Measurements from ENCODE around the gene CKAP2L.
"Not testable (repeated sequence)": the region's sequence is repeated elsewhere in the genome, so short reads cannot be mapped to it uniquely, and the experiment has no call there.

The CKAP2L gene

DNA sequence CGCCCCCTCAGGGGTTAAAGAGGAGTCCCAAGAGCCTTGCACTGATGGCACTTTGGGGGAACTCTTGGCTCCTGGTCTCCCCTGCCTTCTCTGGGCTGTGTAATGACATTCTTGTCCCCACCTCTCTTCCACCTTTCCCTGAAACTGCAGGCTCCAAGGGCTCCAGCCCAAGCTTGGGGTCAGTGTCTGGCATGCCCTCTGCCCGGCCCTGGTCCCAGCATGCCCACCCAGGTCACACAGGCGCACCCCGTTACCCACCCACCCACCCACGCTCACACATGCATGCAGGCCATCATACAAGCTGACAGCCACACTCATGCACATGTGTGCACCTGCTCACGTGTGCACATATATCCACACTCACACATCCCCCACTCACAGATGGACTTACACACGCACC, 50.5 kb downstream of the CKAP2L start:
- TF ChIP-seq PAX5 (IDR thresholded peaks at IDR 0.05; ENCODE audit: insufficient read depth, low read length, severe bottlenecking) (no peak), POLR2AphosphoS5 (IDR thresholded peaks at IDR 0.05; ENCODE audit: low read depth, low read length) (no peak), TAF1 (IDR thresholded peaks at IDR 0.05; ENCODE audit: low read depth, low read length) (no peak)
- no peak for DNase-seq (ENCODE audit: insufficient read length, low spot score)
- FAIRE-seq, result no peak

DNA sequence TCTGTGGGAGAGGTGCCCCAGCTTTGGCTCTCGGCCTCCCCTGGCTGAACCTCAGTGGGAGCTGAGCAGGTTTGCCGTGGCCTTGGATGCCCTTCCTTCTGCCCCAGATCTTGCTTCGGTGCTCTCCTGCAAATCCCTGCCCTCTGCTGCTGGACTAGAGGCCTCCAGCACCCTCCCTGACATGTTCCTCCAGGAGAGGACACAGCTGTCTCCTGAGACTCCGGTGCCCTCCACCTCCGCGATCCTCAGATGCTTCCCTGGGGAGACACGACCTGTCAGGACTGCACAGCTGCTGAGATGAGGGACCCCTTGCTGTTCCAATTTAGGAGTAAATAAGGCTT, 50.9 kb downstream of the CKAP2L start:
- DNase-seq (ENCODE audit: insufficient read length, low spot score), result no peak
- FAIRE-seq, result no peak
- TF ChIP-seq SPI1 (IDR thresholded peaks at IDR 0.05; ENCODE audit: low read depth, low read length), result no peak
- TF ChIP-seq POLR2AphosphoS5 (IDR thresholded peaks at IDR 0.05; ENCODE audit: low read depth, low read length), result no peak
- TF ChIP-seq PAX5 (IDR thresholded peaks at IDR 0.05; ENCODE audit: insufficient read depth, low read length, severe bottlenecking), result no peak
- TF ChIP-seq TAF1 (IDR thresholded peaks at IDR 0.05; ENCODE audit: low read depth, low read length), result no peak
- no peak for TF ChIP-seq POU2F2 (IDR thresholded peaks at IDR 0.05; ENCODE audit: low read depth, low read length)
- TF ChIP-seq POLR2A (IDR thresholded peaks at IDR 0.05; ENCODE audit: low read depth, low read length), result no peak

DNA sequence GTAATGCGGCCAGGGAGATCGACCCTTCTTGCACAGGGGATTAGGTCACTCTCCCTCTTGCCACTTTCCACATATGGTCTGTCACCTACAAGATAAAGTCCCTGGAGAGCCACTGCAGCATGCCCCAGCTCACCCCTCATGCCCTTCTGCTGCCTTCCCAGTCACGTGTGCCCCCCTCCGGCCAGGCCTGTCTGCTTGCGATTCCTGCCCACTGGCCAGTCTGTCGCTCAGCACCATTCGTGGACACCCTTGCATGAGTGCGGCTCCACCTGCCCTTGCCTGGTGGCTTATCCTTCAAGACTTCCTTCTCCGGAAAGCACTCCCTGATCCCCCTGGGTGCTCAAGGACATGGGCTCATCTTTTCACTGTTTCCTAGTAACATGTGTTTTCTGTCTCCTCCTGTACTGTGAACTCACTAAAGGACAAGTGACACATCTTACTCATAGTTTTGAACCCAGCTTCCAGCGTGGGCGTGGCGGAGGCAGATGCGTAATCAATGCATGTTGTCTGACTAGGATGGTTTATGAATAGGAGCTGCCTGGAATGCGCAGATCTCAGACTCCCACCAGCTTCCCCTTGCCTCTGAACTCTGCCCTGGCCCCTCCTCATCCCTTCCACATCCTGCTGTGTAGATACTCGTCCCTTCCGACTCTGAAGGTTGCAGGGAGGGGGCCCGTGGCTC, 51.4 kb downstream of the CKAP2L start:
- FAIRE-seq (no peak), DNase-seq (ENCODE audit: insufficient read length, low spot score) (no peak)
- no peak for TF ChIP-seq TAF1 (IDR thresholded peaks at IDR 0.05; ENCODE audit: low read depth, low read length)
- TF ChIP-seq POU2F2 (IDR thresholded peaks at IDR 0.05; ENCODE audit: low read depth, low read length), result no peak
- no peak for TF ChIP-seq PAX5 (IDR thresholded peaks at IDR 0.05; ENCODE audit: insufficient read depth, low read length, severe bottlenecking)
- TF ChIP-seq SPI1 (IDR thresholded peaks at IDR 0.05; ENCODE audit: low read depth, low read length), result no peak
- no peak for TF ChIP-seq POLR2AphosphoS5 (IDR thresholded peaks at IDR 0.05; ENCODE audit: low read depth, low read length)
- no peak for TF ChIP-seq POLR2A (IDR thresholded peaks at IDR 0.05; ENCODE audit: low read depth, low read length)

GRCh38 chr2:112712465-112712864, 51.9 kb downstream of the CKAP2L start:
- DNase-seq (ENCODE audit: insufficient read length, low spot score) (no peak), FAIRE-seq (no peak)
- TF ChIP-seq POLR2AphosphoS5 (IDR thresholded peaks at IDR 0.05; ENCODE audit: low read depth, low read length), result no peak
- no peak for TF ChIP-seq SPI1 (IDR thresholded peaks at IDR 0.05; ENCODE audit: low read depth, low read length)
- no peak for TF ChIP-seq PAX5 (IDR thresholded peaks at IDR 0.05; ENCODE audit: insufficient read depth, low read length, severe bottlenecking)
- TF ChIP-seq POLR2A (IDR thresholded peaks at IDR 0.05; ENCODE audit: low read depth, low read length), result no peak
- no peak for TF ChIP-seq TAF1 (IDR thresholded peaks at IDR 0.05; ENCODE audit: low read depth, low read length)
- TF ChIP-seq POU2F2 (IDR thresholded peaks at IDR 0.05; ENCODE audit: low read depth, low read length), result no peak

GRCh38 chr2:112710956-112711750, 53.3 kb downstream of the CKAP2L start:
- FAIRE-seq (no peak), DNase-seq (ENCODE audit: insufficient read length, low spot score) (no peak)
- TF ChIP-seq PAX5 (IDR thresholded peaks at IDR 0.05; ENCODE audit: insufficient read depth, low read length, severe bottlenecking) (no peak), POU2F2 (IDR thresholded peaks at IDR 0.05; ENCODE audit: low read depth, low read length) (no peak), TAF1 (IDR thresholded peaks at IDR 0.05; ENCODE audit: low read depth, low read length) (no peak), POLR2A (IDR thresholded peaks at IDR 0.05; ENCODE audit: low read depth, low read length) (no peak), POLR2AphosphoS5 (IDR thresholded peaks at IDR 0.05; ENCODE audit: low read depth, low read length) (no peak), SPI1 (IDR thresholded peaks at IDR 0.05; ENCODE audit: low read depth, low read length) (no peak)

- FAIRE-seq, result peak; percentile 31
- DNase-seq (ENCODE audit: insufficient read length, low spot score), result no peak
- no peak for TF ChIP-seq POU2F2 (IDR thresholded peaks at IDR 0.05; ENCODE audit: low read depth, low read length)
- no peak for TF ChIP-seq POLR2AphosphoS5 (IDR thresholded peaks at IDR 0.05; ENCODE audit: low read depth, low read length)
- no peak for TF ChIP-seq TAF1 (IDR thresholded peaks at IDR 0.05; ENCODE audit: low read depth, low read length)
- TF ChIP-seq SPI1 (IDR thresholded peaks at IDR 0.05; ENCODE audit: low read depth, low read length), result no peak
- TF ChIP-seq POLR2A (IDR thresholded peaks at IDR 0.05; ENCODE audit: low read depth, low read length), result no peak
- TF ChIP-seq PAX5 (IDR thresholded peaks at IDR 0.05; ENCODE audit: insufficient read depth, low read length, severe bottlenecking), result no peak
Measured at GRCh38 chr2:112709703-112710102, 54.7 kb downstream of the CKAP2L start.

GRCh38 chr2:112708968-112709367, 55.4 kb downstream of the CKAP2L start:
- no peak for TF ChIP-seq POLR2AphosphoS5 (IDR thresholded peaks at IDR 0.05; ENCODE audit: low read depth, low read length)
- no peak for TF ChIP-seq PAX5 (IDR thresholded peaks at IDR 0.05; ENCODE audit: insufficient read depth, low read length, severe bottlenecking)
- no peak for DNase-seq (ENCODE audit: insufficient read length, low spot score)
- FAIRE-seq, result no peak

GRCh38 chr2:112706947-112707346, 57.5 kb downstream of the CKAP2L start:
- DNase-seq (ENCODE audit: insufficient read length, low spot score), result not testable (repeated sequence)

GRCh38 chr2:112706170-112706664, 58.2 kb downstream of the CKAP2L start:
- FAIRE-seq (peak; percentile 76), DNase-seq (ENCODE audit: insufficient read length, low spot score) (no peak)
- no peak for TF ChIP-seq TAF1 (IDR thresholded peaks at IDR 0.05; ENCODE audit: low read depth, low read length)
- no peak for TF ChIP-seq PAX5 (IDR thresholded peaks at IDR 0.05; ENCODE audit: insufficient read depth, low read length, severe bottlenecking)
- TF ChIP-seq POU2F2 (IDR thresholded peaks at IDR 0.05; ENCODE audit: low read depth, low read length), result no peak
- no peak for TF ChIP-seq POLR2AphosphoS5 (IDR thresholded peaks at IDR 0.05; ENCODE audit: low read depth, low read length)
- no peak for TF ChIP-seq POLR2A (IDR thresholded peaks at IDR 0.05; ENCODE audit: low read depth, low read length)

More at GRCh38 chr2:112706947-112707346, 57.5 kb downstream of the CKAP2L start:
- not testable (repeated sequence) for FAIRE-seq

DNA sequence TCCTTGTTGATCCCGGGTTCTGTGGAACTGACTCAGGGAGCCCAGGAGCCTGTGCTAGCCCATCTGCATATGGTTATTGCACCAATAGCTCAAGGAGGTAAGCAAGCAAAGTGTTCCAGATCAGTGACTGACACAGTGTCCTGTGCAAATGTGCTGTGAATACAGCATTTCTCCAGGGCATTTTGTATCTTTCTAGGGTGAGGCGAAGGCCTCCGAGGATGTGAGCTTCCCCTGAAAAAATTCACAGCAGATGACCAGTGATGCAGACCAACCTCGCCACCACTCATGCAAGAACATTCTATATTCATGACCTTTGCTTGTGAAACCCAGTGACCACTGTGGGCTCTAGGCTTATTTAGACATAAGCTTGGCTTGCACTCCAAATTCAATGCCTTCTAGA, 58.8 kb downstream of the CKAP2L start:
- DNase-seq (ENCODE audit: insufficient read length, low spot score) (no peak), FAIRE-seq (peak; percentile 57)
- TF ChIP-seq POLR2A (IDR thresholded peaks at IDR 0.05; ENCODE audit: low read depth, low read length) (no peak), TAF1 (IDR thresholded peaks at IDR 0.05; ENCODE audit: low read depth, low read length) (no peak), POU2F2 (IDR thresholded peaks at IDR 0.05; ENCODE audit: low read depth, low read length) (0 out of 2 replicates have a peak, but pooled peaks have one; percentile 44), SPI1 (IDR thresholded peaks at IDR 0.05; ENCODE audit: low read depth, low read length) (no peak), PAX5 (IDR thresholded peaks at IDR 0.05; ENCODE audit: insufficient read depth, low read length, severe bottlenecking) (no peak)
